Kasumi-1 (cell line): ENCODE results near the gene ATRNL1.

ENCODE experiments used
- DNase-seq, 2 experiments: peaks; one replicate each; lab custom pipeline; 2025; lab: John Stamatoyannopoulos, UW

The ATRNL1 gene, protein sequence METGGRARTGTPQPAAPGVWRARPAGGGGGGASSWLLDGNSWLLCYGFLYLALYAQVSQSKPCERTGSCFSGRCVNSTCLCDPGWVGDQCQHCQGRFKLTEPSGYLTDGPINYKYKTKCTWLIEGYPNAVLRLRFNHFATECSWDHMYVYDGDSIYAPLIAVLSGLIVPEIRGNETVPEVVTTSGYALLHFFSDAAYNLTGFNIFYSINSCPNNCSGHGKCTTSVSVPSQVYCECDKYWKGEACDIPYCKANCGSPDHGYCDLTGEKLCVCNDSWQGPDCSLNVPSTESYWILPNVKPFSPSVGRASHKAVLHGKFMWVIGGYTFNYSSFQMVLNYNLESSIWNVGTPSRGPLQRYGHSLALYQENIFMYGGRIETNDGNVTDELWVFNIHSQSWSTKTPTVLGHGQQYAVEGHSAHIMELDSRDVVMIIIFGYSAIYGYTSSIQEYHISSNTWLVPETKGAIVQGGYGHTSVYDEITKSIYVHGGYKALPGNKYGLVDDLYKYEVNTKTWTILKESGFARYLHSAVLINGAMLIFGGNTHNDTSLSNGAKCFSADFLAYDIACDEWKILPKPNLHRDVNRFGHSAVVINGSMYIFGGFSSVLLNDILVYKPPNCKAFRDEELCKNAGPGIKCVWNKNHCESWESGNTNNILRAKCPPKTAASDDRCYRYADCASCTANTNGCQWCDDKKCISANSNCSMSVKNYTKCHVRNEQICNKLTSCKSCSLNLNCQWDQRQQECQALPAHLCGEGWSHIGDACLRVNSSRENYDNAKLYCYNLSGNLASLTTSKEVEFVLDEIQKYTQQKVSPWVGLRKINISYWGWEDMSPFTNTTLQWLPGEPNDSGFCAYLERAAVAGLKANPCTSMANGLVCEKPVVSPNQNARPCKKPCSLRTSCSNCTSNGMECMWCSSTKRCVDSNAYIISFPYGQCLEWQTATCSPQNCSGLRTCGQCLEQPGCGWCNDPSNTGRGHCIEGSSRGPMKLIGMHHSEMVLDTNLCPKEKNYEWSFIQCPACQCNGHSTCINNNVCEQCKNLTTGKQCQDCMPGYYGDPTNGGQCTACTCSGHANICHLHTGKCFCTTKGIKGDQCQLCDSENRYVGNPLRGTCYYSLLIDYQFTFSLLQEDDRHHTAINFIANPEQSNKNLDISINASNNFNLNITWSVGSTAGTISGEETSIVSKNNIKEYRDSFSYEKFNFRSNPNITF (N-terminal part only)

DNA sequence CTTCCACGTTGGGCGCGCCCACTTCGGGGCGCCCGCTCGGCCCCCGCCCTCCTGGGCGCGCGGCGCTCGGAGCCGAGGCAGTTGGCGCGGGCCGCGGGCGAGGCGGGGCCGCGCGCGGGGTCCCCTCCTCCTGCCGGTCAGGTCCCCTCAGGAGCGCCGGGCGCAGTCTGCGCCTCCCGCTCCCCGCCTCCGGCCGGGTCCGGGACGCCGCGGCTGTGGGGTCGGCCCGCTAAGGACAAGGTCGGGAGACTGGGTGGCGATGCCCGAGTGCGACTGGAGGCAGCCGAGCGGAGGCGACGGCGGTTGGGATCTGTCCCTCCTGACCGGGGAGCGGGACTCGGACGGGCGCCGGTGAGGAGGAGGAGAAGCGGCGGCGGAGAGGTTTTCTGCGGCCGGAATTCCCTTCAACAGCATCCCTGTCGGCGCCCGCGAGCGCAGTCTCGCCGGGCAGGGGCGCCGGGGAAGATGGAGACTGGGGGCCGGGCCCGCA lies at the start of gene ATRNL1:
Gene ATRNL1 (plus strand): TSS at position 80 of the 490 bp plus-strand sequence. CDS start 386 bp downstream, at position 466.
- DNase-seq: peak in 1 of 2 experiments; percentile 25

DNA sequence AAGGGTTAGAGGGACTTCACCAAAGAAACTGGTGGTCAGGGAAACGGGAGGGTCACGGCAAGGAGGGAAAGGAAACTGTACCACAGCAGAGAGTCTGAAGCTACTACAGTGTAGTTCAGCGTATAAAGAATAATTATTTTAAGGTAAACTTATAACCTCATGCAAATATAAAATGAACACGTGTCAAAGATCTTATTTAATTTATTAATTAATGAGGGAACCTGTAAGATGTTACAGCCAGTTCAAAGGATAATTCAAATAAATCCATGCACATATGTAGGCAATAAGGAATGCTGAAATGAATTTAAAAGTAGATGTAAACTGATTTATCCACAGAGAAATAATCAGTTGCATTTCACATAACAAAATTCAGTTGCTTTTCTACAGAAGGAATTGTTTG lies 49.4 kb upstream of the ATRNL1 start:
- DNase-seq: no peak

DNA sequence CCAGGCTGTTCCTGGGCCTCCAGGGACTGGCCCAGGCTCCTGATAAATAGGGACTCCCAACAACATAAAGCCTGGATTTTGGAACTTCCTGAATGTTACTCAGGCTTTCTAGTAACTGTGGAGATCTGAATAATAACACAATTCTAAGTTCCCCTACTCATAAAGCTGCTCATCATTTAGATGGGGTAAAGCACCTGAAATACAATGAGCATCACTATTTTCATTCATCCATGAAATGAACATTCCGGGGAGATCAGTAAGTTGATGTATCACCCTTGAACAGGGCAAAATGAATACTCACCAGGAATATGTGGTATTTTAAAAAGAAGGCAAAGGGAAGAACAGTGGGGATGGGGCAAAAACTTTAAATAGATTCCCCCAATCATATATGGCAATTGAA lies 48.3 kb upstream of the ATRNL1 start:
- DNase-seq: no peak

DNA sequence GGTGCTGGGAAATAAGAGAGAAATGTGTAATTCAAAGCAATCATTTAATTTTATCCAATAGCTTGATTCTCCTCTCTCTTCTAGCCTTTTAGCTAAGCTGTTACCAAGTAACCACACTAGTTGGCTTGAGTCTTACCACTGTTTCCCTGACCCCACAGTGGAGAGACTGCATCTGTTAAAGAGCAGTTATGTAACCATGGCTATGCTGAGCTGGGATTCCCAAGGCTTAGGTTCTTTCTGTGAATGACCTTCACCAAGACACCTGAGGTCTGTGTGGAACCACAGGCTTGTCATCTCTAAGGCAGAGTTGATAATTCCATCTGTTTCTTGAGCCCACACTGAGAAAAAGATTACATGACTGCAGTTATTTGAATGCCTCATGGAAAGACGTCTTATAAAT lies 47.7 kb upstream of the ATRNL1 start:
- no peak for DNase-seq

DNA sequence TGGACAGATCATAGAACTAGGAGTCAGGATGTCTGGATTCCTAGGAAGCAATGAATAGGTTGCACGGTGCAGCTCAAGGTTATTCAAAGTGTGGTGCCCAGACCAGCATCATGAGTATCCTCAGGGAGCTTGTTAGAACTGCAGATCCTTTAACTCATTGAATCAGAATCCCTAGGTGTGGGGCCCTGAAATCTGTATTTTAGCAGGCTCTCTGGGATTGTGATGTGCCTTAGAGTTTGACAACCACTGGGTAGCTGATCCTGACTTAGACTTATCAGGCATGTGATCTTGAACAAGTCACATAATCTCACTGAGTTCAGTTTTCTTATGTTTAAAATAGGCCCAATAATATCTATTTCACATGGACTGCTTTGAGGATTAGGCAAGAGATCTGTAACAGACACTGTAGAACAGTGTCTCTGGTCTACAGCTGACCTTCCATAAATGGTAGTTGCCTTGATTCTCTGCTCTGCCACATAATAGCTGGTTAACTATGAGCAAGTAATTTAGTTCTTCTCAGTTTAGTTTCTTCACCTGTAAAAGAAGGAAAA lies 46.4 kb upstream of the ATRNL1 start:
- no peak for DNase-seq

DNA sequence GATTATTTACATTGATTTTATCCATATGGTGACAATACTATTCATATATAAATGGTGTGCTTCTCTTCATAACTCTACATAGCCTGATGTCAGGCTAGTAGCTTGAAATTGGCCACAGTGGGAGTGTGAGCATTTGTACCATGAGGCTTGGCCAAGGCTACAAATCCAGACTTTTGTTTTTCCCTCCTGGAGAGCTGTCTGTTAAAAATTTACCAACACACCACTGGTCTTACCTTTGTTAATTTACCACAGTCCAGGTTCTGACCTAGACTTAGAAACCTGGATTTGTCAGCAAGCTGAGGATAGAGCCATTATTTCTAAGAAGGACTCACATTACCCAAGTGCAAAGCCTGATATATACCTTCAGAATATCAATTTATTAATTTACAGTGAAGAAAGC lies 45.5 kb upstream of the ATRNL1 start:
- no peak for DNase-seq

DNA sequence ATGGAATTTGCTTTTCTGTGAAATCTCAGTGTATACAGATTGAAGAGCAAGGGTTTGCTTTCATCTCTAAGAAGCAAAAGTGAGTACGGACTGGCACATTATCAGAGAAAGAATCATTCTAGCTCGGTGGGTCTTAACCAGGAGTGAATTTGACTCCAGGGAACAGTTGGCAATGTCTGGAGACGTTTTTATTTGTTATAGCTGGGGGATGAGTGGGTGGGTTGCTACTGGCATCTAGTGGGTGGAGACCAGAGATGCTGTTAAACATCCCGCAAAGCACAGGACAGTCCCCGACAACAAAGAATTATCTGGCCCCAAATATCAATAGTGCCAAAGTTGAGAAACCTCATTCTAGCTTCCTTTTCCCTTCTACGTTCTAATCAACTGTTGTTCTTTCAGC lies 43.8 kb upstream of the ATRNL1 start:
- DNase-seq: no peak

DNA sequence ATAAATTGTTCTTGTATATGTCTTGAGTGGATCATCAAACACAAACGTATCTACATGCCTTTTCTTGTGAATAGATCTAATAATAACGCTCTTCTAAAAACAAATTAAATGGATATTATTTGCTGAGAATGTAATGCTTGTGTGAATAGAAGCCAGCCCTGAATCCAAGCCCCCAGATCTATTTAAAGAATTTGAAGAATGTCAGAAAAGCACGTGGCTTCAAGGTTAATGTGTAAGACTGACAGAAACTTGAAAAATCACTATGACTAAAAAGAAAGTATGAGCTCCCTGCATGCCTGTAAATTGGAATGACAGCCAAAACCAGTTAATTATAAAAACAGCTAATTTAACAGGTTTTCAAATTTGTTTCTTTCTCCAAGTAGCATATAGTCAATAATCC lies 43.2 kb upstream of the ATRNL1 start:
- DNase-seq: no peak

DNA sequence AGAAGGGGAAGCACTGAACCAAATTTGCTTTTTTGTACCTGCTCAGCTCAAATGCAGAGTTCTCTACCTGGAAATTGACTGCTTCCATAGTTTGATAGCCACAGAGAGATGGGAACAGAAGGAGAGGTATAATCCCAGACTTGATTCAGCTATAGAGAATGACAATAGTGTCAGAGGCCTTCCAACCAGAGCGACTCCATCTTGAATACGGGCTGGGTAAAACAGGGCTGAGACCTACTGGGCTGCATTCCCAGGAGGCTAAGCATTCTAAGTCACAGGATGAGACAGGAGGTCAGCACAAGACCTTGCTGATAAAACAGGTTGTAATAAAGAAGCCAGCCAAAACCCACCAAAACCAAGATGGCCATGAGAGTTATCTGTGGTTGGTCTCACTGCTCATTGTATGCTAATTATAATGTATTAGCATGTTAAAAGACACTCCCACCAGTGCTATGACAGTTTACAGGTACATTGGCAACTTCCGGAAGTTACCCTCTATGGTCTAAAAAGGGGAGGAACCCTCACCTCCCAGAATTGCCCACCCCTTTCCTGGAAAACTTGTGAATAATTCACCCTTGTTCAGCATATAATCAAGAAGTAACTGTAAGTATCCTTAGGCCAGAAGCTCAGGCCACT lies 42.7 kb upstream of the ATRNL1 start:
- no peak for DNase-seq

DNA sequence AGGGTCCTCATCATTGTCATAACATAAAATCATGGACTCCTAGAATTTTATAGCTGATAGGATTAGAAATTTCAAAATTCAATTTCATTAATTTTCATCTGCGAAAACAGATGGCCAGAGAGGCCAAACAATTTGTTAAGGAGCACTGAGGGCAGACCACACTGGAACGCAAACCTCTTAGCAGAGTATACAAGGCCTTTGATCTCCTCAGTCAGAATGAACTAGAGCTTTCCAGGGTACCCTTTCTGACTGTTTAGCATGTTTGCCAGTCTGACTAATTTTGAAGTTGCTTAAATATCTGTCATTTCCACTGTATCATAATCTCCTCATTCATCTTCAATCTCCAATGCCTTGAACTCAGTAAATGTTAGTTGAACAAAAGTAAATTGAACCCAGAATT lies 41.9 kb upstream of the ATRNL1 start:
- DNase-seq: no peak

DNA sequence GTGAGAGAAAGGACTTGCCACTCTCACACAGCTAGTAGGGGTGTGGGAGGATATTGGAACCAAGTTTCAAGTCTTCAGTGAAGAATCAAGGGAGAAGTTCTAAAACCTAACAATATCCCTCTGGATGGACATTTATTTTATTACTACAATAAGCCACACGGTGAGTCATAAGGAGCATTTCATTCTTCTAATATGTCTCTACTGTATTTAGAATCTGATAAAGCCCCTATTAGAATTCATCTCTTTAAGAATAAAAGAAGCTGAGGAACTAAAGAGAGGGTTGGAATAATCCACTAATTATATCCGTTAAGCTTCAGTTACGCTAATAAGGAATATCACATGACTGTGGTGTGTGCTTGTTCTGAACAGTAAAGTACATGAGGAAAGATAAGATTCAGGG lies 40.9 kb upstream of the ATRNL1 start:
- no peak for DNase-seq

DNA sequence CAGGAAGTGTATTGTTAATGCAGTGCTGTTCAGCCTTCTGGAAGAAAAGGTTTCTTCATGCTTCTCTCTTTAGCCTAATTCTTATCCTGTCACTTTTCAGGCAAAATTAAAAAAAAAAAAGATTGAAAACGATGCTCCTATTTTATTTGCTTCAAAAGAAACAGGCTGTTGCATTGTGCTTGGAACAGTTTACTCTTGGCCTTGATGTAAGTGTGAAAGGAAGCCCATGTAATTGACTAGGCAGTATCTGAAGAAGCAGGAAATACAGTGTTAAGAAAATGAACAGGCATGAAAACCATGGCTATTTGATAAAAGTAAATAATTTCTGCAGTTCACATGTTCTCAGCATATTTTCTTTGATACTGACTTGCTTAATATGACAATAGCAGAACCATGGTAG lies 40.4 kb upstream of the ATRNL1 start:
- no peak for DNase-seq

DNA sequence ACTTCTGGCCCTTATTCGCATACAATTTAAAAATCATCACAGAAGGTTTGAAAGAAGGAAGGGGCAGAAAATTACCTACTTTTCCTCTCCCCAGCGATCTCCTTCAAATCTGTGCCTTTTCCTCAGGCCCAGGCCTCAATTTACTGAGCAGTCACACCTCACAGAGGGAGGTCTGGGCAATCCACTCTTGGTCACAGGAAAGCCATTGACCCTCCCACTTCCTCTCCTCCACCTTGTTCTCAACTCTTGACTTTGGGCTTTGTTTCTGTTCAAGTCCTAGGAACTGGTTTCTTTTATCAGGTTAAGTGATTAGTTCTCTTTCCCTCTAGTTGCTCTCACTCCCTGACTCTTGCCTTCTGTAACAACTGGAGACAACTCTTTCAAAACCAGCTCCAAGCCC lies 37.0 kb upstream of the ATRNL1 start:
- no peak for DNase-seq

DNA sequence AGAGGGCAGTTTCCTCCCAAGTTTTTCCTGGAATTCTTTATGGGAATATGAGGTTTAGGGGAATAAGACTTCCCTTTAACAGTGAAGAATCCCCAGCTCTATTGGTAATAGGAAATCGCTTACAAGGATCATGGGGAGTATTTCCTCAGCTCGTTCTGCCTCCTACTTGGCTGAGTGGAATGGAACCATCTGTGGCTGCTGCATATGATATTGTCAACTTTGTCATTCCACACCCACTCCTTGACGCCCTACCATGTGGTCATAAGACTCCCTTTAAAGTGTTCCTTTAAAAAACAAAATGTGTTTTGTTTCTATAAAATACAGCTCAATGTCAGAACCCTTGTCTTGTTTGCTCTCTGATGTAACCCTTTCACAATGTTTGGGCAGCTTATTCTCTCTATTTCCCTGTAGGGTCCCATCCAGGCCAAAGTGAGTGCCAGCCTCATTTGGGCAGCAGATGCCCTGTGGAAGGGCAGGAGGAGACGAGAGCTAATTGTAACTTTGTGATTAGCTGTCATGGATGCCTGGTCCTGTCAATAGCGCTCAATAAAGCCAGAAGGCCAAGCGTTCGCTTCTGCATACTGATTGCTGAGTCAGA lies 33.8 kb upstream of the ATRNL1 start:
- no peak for DNase-seq

DNA sequence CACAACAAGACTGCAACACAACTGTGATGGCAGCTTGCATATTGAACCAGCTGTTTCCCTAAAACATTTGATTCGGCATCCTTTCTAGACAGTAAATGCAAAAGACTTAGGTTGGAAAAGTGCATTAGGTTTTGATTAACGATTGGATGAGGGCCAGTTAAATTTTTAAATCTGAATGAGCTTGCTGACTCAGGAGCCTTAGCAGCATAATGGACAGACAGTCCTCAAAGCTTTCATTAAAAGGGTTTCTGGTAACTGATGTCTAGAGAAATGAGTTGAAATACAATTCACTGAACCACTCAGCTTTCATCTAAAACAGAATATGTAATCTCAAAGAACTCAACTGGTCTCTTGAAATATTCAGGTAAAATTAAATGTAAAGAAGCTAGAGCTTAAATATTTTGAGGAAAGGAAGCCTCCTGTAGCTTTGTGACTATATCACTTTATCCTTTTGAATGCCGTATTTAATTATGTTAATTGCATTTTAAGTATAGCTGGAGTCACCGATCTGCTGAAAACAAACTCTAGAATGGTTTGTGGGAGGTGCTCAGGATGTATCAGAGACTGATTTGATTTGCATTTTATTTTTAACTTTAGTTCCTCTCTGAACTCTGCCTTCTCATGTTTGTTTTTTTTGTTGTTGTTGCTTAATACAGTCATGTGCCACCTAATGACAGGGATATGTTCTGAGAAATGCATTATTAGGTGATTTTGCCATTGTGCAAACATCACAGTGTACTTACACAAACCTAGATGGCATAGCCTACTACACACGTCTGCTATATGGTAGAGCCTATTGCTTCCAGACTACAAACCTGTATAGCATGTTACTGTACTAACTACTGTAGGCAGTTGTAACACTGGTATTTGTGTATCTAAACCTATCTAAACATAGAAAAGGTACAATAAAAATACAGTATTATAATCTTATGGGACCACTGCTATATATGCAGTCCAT lies 29.2 kb upstream of the ATRNL1 start:
- DNase-seq: no peak

DNA sequence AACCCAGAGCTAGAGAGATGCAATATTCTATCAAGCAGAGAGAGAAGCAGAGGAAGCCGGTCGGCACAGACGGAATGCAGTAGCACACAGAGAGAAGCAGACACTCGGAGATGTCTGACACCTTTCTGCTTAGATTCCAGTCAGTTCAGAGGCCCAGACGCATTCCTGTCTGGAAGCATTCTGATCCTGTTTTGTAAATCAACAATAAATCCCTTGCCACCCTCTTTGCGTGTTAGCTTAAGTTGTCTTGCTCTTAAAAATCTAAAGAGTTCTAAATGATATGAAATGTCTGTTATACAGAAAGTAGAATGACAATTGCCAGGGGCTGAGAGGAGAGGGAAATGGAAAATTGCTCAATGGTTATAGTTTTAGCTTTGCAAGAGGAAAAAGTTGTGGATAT lies 27.4 kb upstream of the ATRNL1 start:
- DNase-seq: no peak

DNA sequence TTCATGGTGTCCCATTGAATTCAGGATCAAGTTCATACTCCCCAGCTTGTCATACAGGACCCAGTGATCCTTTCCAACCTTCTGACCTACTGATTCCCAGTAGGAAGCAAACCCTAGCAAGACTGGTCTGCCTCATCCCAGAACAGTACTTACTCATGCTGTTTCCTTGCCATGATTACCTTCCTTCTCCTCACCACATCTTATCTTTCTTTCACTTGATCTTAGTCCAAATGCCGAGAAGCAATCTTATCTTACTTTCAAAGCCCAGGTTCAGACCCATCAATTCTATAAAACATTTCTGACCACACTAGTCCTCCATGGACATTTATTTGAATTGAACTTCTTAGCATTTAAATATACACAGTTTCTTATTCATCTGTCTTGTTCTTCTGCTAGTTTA lies 26.6 kb upstream of the ATRNL1 start:
- DNase-seq: no peak

DNA sequence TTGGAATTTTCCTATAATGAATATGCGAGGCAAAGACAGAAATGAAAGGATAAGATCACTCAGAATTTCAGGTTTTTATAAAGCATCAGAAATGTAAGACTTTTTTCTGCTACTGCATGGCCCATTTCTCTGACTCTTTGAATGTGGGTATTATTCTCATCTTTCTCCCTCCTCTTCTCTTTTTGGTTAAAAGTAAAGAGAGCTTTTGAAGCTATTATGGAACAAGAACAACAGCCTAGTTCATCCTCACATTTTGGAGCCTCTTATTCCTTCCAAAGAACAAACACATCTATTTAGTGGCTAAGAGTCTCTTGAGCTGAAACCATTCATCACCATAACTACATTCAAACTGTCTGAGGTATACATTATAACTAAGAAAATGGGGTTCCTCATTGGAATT lies 19.4 kb upstream of the ATRNL1 start:
- DNase-seq: no peak

DNA sequence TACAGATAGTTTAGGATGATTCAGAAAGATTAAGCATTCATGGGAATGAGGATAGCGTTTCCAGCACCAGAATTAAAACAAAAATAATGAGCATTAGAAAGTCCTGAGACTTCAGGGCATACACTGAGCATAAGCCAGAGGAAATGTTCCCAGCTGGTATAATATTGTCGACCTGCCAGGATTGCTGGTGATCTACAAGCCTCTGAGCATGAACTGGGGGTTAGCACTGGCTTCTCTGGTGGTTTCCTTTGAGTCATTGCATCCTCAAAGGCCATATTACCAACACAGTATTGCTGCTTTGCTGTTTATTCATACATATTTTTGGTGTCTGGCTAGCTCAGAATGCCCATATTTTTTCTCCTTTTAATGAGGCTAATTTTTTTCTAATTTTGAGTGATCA lies 10.7 kb upstream of the ATRNL1 start:
- no peak for DNase-seq

DNA sequence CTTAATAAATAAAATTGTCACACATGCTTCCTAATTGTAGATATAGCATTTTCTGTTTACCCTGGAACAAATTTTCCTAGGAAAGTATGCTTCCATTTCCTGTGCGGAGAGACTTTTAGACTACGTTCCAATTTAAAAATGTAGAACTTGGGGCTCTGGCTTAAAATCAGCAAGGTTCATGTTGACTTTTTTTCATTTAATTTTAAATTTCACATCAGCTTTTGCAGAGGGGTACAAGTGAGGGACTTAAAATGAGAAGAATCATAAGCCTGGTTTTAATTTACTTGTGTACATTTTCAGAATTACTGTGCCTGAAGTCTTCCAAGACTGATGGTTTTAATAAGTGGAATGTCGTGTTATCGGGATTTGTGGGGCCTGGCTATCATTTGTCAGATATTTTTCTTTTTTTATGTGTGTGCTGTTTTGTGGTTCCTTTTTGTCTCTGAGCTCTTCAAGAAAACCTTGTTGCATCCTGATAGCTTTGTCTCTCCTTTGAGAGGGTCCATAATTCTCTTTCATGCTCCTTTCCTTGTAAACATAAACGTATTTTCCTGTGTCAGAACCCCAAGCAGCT lies 8.8 kb upstream of the ATRNL1 start:
- DNase-seq: no peak
